K562 (cell line): Measurements from ENCODE around the gene CAMSAP2. TPM values are rescaled to one million over a fixed set of nuclear protein-coding genes. Genes with fewer than 3 reads are reported as not detected.

Source experiments
- ATAC-seq: fragments of 200-7000 bp; cut with Tn5 transposase; 3 replicates; pipeline ENCODE4 v1.9.1; 2020; ENCODE audit warnings: moderate library complexity
- BruUV-seq: library from RNA; stranded (reverse); fragments of 400-500 nt; replicated peaks from 2 replicates; lab custom pipeline; 2021; lab: Mats Ljungman, UMichigan
- CTCF ChIA-PET: fragments of 300-600 bp; formaldehyde crosslinking; extraction: SDS; loops from one replicate; lab custom pipeline; 2021; ENCODE audit warnings: low intra/inter-chr PET ratio; lab: Yijun Ruan, JAX
- POLR2A ChIA-PET: fragments of 300-600, 350-650 bp; sonication (Branson Sonifier 250); formaldehyde crosslinking; extraction: SDS; loops from one replicate; lab custom pipeline; 2021; ENCODE audit warnings: antibody characterized with exemption, inconsistent platforms; lab: Yijun Ruan, JAX
- DNase-seq, 4 experiments: peaks; one replicate each; pipeline versions ENCODE4 v3.0.0 to v3.0.0-alpha.2; 2011 to 2018; ENCODE audit warnings: low spot score in 3 of 4, mixed read lengths in 3 of 4; ENCODE audit errors: extremely low read depth in 1 of 4
- FAIRE-seq: peaks from 2 replicates; lab custom pipeline; 2011; peaks lifted over from hg19 to GRCh38; lab: Jason Lieb, UNC
- H2AFZ ChIP-seq: 2 replicates; pipeline ENCODE4 v1.6.0; 2011; ENCODE audit warnings: low read depth, low read length, control low read depth, inconsistent platforms
- H3K27ac ChIP-seq: fragments of 200-600 bp; 3 replicates; pipeline ENCODE4 v1.8.0; 2011; ENCODE audit warnings: low read depth, mild to moderate bottlenecking, control low read depth, inconsistent platforms, low read length, moderate library complexity, mixed read lengths; ENCODE audit errors: extremely low read depth
- H3K27me3 ChIP-seq, 2 experiments: fragments of 300-600 bp in 1 of 2; 2 replicates in 1 of 2; 3 replicates in 1 of 2; pipeline versions ENCODE4 v1.6.0 to v1.8.0; 2011; ENCODE audit warnings: inconsistent platforms in 2 of 2, low read length in 2 of 2, mild to moderate bottlenecking in 1 of 2, mixed read lengths in 1 of 2, moderate library complexity in 1 of 2; ENCODE audit not compliant: control insufficient read depth in 2 of 2, insufficient read depth in 2 of 2
- H3K36me3 ChIP-seq: fragments of 300-600 bp; 3 replicates; pipeline ENCODE4 v1.8.0; 2011; ENCODE audit warnings: mild to moderate bottlenecking, low read length, inconsistent platforms; ENCODE audit not compliant: control insufficient read depth, insufficient read depth
- H3K4me1 ChIP-seq, 2 experiments: fragments of 200-600 bp in 1 of 2; replicated peaks in 1 of 2; 2 replicates in 1 of 2; 3 replicates in 1 of 2; pipeline versions ENCODE4 v1.5.1 to v1.8.0; 2011; ENCODE audit warnings: inconsistent platforms in 2 of 2, low read length in 2 of 2, mild to moderate bottlenecking in 1 of 2, mixed read lengths in 1 of 2, moderate library complexity in 1 of 2; ENCODE audit not compliant: control insufficient read depth in 2 of 2, insufficient read depth in 2 of 2
- H3K4me2 ChIP-seq: 2 replicates; pipeline ENCODE4 v1.6.1; 2011; ENCODE audit warnings: low read length, control low read depth, inconsistent platforms, mixed read lengths; ENCODE audit not compliant: insufficient read depth
- H3K4me3 ChIP-seq: fragments of 200-600 bp; sonication (generic), shearing (Covaris generic); 2 replicates; pipeline ENCODE4 v1.5.1; 2016; ENCODE audit warnings: control low read depth, inconsistent platforms
- H3K79me2 ChIP-seq: fragments of 200-600 bp; 3 replicates; pipeline ENCODE4 v1.8.0; 2011; ENCODE audit warnings: low read length, inconsistent platforms; ENCODE audit not compliant: control insufficient read depth, insufficient read depth
- H3K9ac ChIP-seq, 2 experiments: 2 replicates each; pipeline versions ENCODE4 v1.6.0 to v1.6.1; 2011; ENCODE audit warnings: low read depth in 2 of 2, low read length in 2 of 2, control low read depth in 1 of 2, inconsistent platforms in 1 of 2, mild to moderate bottlenecking in 1 of 2, mixed read lengths in 1 of 2; ENCODE audit not compliant: insufficient read depth in 1 of 2
- H3K9me1 ChIP-seq: one replicate; pipeline ENCODE4 v1.6.0; 2011; ENCODE audit warnings: inconsistent platforms, mild to moderate bottlenecking, low read length, moderate library complexity; ENCODE audit not compliant: control insufficient read depth, insufficient read depth
- H3K9me3 ChIP-seq: replicated peaks from 2 replicates; pipeline ENCODE4 v1.5.1; 2011; ENCODE audit warnings: low read depth, low read length, inconsistent platforms; ENCODE audit not compliant: control insufficient read depth, insufficient read depth
- H4K20me1 ChIP-seq: replicated peaks from 2 replicates; pipeline ENCODE4 v1.6.1; 2011; ENCODE audit warnings: low read length, inconsistent platforms, mixed read lengths; ENCODE audit not compliant: control insufficient read depth, insufficient read depth
- CCNT2 ChIP-seq: IDR thresholded peaks from 2 replicates; pipeline ENCODE4 v1.6.1; 2011; ENCODE audit warnings: borderline replicate concordance, low read depth, mild to moderate bottlenecking, moderate library complexity, mixed read lengths, low read length; ENCODE audit not compliant: insufficient read length; ENCODE audit errors: extremely low read depth
- DIDO1 ChIP-seq: fragments of 450-650 bp; IDR thresholded peaks from 2 replicates; pipeline ENCODE4 v1.6.1; 2016; ENCODE audit warnings: low read depth, missing biosample characterization, missing genetic modification characterization
- KHSRP ChIP-seq: fragments of 450-650 bp; IDR thresholded peaks from 2 replicates; pipeline ENCODE4 v1.6.1; 2017
- L3MBTL2 ChIP-seq: fragments of 450-650 bp; IDR thresholded peaks from 2 replicates; pipeline ENCODE4 v1.6.1; 2016; ENCODE audit warnings: mild to moderate bottlenecking, moderate library complexity
- MYC ChIP-seq, 2 experiments: fragments of 250-450 bp in 1 of 2; sonication (Bioruptor Pico) in 1 of 2; IDR thresholded peaks; 2 replicates each; pipeline versions ENCODE4 v1.5.1 to v1.6.1; 2012 to 2021; ENCODE audit warnings: low read depth in 2 of 2, borderline replicate concordance in 1 of 2, improper control_type of control experiment in 1 of 2, low read length in 1 of 2, mild to moderate bottlenecking in 1 of 2, moderate library complexity in 1 of 2
- STAT5B ChIP-seq: fragments of 250-450 bp; sonication (Bioruptor Pico); IDR thresholded peaks from 2 replicates; pipeline ENCODE4 v1.8.0; 2021; ENCODE audit warnings: mild to moderate bottlenecking, inconsistent platforms
- ZBTB2 ChIP-seq: fragments of 450-650 bp; IDR thresholded peaks from 2 replicates; pipeline ENCODE4 v1.6.1; 2016; ENCODE audit warnings: antibody characterized with exemption
- ZBTB49 ChIP-seq: sonication (generic); formaldehyde crosslinking; IDR thresholded peaks from 2 replicates; pipeline ENCODE4 v1.8.0; 2022; ENCODE audit warnings: missing genetic modification reagents, mild to moderate bottlenecking, borderline replicate concordance
- ZNF174 ChIP-seq: fragments of 250-450 bp; sonication (Bioruptor Pico); IDR thresholded peaks from 2 replicates; pipeline ENCODE4 v1.4.0; 2020; ENCODE audit warnings: mild to moderate bottlenecking
- ZNF785 ChIP-seq: fragments of 250-450 bp; sonication (Bioruptor Pico); IDR thresholded peaks from 2 replicates; pipeline ENCODE4 v1.4.0; 2020; ENCODE audit warnings: mild to moderate bottlenecking
- WGBS: fragments of 100-300 bp; shearing (Covaris generic); methylation state at CpG from one replicate; pipeline ENCODE4 v1.1.6; 2016; ENCODE audit warnings: low coverage, mixed read lengths; ENCODE audit not compliant: insufficient coverage; ENCODE audit errors: missing lambda C conversion rate; 5-methylcytosine and 5-hydroxymethylcytosine counted together
- in situ Hi-C: fragments of 300-500 bp; cut with MboI; formaldehyde crosslinking; loops from 4 replicates; pipeline ENCODE4 v1.15.0; 2018; ENCODE audit warnings: inconsistent platforms, mixed read lengths
- intact Hi-C: fragments of 100-400 bp; cut with micrococcal nuclease; formaldehyde crosslinking; loops from 2 replicates; pipeline ENCODE4 v1.14.2; 2022
- polyA plus RNA-seq, 8 experiments: library from polyadenylated mRNA; depleted of rRNA in 4 of 8; stranded (reverse) in 5 of 8; unstranded in 3 of 8; fragments of >200 nt; fragmentation: Nextera tagmentation in 2 of 8; fragmentation: Illumina TruSeq in 1 of 8; extraction: Ambion mirVana in 2 of 8; extraction: Trizol in 1 of 8; gene quantifications; 2 replicates each; pipeline versions ENCODE4 v1.2.1 to v1.2.3, GENCODE V29; 2011 to 2014; ENCODE audit warnings: inconsistent platforms in 1 of 8, missing spikeins in 1 of 8
- total RNA-seq, 7 experiments: library from RNA; depleted of rRNA in 6 of 7; stranded (reverse); fragments of >200 nt in 6 of 7; fragmentation: Illumina TruSeq in 2 of 7; extraction: Trizol in 2 of 7; gene quantifications; 2 replicates each; pipeline versions ENCODE4 v1.2.1 to v1.2.3, GENCODE V29; 2011 to 2021; ENCODE audit warnings: low replicate concordance in 1 of 7

The CAMSAP2 gene
- total and polyA plus RNA-seq, 9 of the 15 experiments (the other 6 are each of a cell fraction or from before 2014, with no cell fraction given) = 1.4 to 7.5 (median 2.7) TPM

GRCh38 chr1:200793677-200794076, 55.0 kb downstream of the CAMSAP2 start:
- BruUV-seq = no TSS peak

More at GRCh38 chr1:200793677-200794076, 55.0 kb downstream of the CAMSAP2 start:
- H3K36me3 ChIP-seq = no peaks in the 10 kb centered on the region
- no peaks in the 10 kb centered on the region for H3K79me2 ChIP-seq
- H4K20me1 ChIP-seq = no peaks in the 10 kb centered on the region
- TF ChIP-seq STAT5B (CRISPR knock-in tag) = no peak
- no peak for TF ChIP-seq L3MBTL2
- no peak for TF ChIP-seq DIDO1
- TF ChIP-seq CCNT2 = no peak
- no peak for TF ChIP-seq ZBTB2
- no peak for TF ChIP-seq KHSRP
- TF ChIP-seq ZBTB49 (CRISPR knock-in tag) = no peak
- no peak for TF ChIP-seq ZNF174 (CRISPR knock-in tag)
- TF ChIP-seq MYC (IDR thresholded peaks at IDR 0.05; ENCODE audit: low read depth, low read length) = no peak
- TF ChIP-seq MYC (CRISPR knock-in tag; IDR thresholded peaks at IDR 0.05; ENCODE audit: borderline replicate concordance, low read depth) = no peak
- no peak for TF ChIP-seq ZNF785 (CRISPR knock-in tag)
- no peaks in the 10 kb centered on the region for H3K4me1 ChIP-seq
- WGBS = 16% methylated on average over 2 of the region's 2 CpGs
- POLR2A ChIA-PET = interaction anchor here (1.2 kb wide), 1 partner anchor 14 kb away, joined by 3 read pairs; no protein-coding TSS in a partner anchor
- DNase-seq (no peak), ATAC-seq (no peak), FAIRE-seq (no peak)
- CTCF ChIA-PET = interaction anchor here (0.7 kb wide), 1 partner anchor 120 kb away, joined by 4 read pairs; no protein-coding TSS in a partner anchor
- intact Hi-C loops = no loop called here
- in situ Hi-C loops = no loop called here
- no peaks in the 10 kb centered on the region for H3K9me3 ChIP-seq
- H3K9ac ChIP-seq = no peak overlapping the region
- no peaks in the 10 kb centered on the region for H3K27me3 ChIP-seq
- H3K4me3 ChIP-seq = no peak overlapping the region
- H3K4me2 ChIP-seq = no peak overlapping the region
- no peak overlapping the region for H3K27ac ChIP-seq
- H2AFZ ChIP-seq = no peak overlapping the region
- H3K9me1 ChIP-seq = no peaks in the 10 kb centered on the region
